ENCODE measurements around the gene GNB1L.
"Not testable (repeated sequence)": the region's sequence is repeated elsewhere in the genome, so short reads cannot be mapped to it uniquely, and the experiment has no call there.

Gene GNB1L

GRCh38 chr22:19843857-19844376, 10.8 kb downstream of the GNB1L start:
- no peak for DNase-seq (ENCODE audit: low read depth)

- no peak for DNase-seq (ENCODE audit: low read depth)
These were observed 11.4 kb downstream of the GNB1L start for GRCh38 chr22:19843107-19843856.

GRCh38 chr22:19842393-19843106, 12.1 kb downstream of the GNB1L start:
- no peak for DNase-seq (ENCODE audit: low read depth)

- DNase-seq (ENCODE audit: low read depth): no peak
These were observed 12.9 kb downstream of the GNB1L start for GRCh38 chr22:19841641-19842392.

- DNase-seq (ENCODE audit: low read depth): no peak
These were observed 13.6 kb downstream of the GNB1L start for GRCh38 chr22:19840955-19841640.

GRCh38 chr22:19840059-19840458, 14.6 kb downstream of the GNB1L start:
- DNase-seq (ENCODE audit: low read depth): no peak

- no peak for DNase-seq (ENCODE audit: low read depth)
These were observed 16.8 kb downstream of the GNB1L start for GRCh38 chr22:19837915-19838314.

GRCh38 chr22:19836512-19836911, 18.2 kb downstream of the GNB1L start:
- no peak for DNase-seq (ENCODE audit: low read depth)

- no peak for DNase-seq (ENCODE audit: low read depth)
These were observed 20.1 kb downstream of the GNB1L start for GRCh38 chr22:19834599-19834998.

GRCh38 chr22:19833327-19833726, 21.3 kb downstream of the GNB1L start:
- DNase-seq (ENCODE audit: low read depth): not testable (repeated sequence)

- no peak for DNase-seq (ENCODE audit: low read depth)
These were observed 22.1 kb downstream of the GNB1L start for GRCh38 chr22:19832476-19833108.

GRCh38 chr22:19831979-19832378, 22.7 kb downstream of the GNB1L start:
- not testable (repeated sequence) for DNase-seq (ENCODE audit: low read depth)

GRCh38 chr22:19831016-19831415, 23.7 kb downstream of the GNB1L start:
- no peak for DNase-seq (ENCODE audit: low read depth)

- DNase-seq (ENCODE audit: low read depth): no peak
These were observed 26.7 kb downstream of the GNB1L start for GRCh38 chr22:19828035-19828401.

- no peak for DNase-seq (ENCODE audit: low read depth)
These were observed 27.2 kb downstream of the GNB1L start for GRCh38 chr22:19827341-19828034.

GRCh38 chr22:19826619-19826950, 28.1 kb downstream of the GNB1L start:
- no peak for DNase-seq (ENCODE audit: low read depth)

- no peak for DNase-seq (ENCODE audit: low read depth)
These were observed 28.6 kb downstream of the GNB1L start for GRCh38 chr22:19825904-19826618.

GRCh38 chr22:19824926-19825339, 29.7 kb downstream of the GNB1L start:
- DNase-seq (ENCODE audit: low read depth): no peak

- no peak for DNase-seq (ENCODE audit: low read depth)
These were observed 30.3 kb downstream of the GNB1L start for GRCh38 chr22:19824212-19824925.

GRCh38 chr22:19823902-19824211, 30.8 kb downstream of the GNB1L start:
- no peak for DNase-seq (ENCODE audit: low read depth)
